ENCODE results near the gene SMPD3. TPM values are rescaled to one million over a fixed set of nuclear protein-coding genes. Genes with fewer than 3 reads are reported as not detected.

SMPD3 gene
- total RNA-seq, 1 experiment from 2014 or later, result 0.77 TPM

DNA sequence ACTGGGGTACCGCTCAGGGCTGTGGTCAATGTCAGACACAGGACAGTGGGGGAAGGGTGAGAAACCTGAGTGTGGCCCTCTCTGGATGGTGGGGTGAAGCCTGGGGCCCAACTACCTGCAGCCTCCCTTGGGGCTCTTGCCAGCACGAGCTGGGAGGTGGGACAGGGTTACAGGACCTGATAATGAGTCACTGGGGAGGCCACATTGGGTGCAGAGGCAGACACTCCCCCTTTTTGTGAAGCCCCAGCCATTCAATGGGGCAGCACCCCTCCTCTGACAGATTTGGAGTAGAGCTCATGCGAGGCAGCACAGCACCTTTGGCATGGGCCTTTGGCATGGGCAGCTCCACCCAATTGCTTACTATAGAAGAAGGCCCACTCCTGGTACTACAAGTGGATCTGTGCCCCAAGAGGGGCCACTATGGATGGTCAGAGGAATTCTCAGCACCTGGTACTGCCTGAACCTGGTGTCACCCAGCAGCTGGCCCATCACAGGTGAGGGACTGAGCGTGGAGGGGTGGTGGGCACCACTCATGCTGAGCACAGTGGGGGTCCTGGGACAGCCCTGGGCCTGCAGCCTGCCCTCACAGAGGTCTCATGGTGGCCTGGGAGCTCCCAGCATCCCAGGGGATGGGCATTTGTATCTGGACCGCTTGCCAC lies 45.2 kb upstream of the SMPD3 start:
- CTCF ChIA-PET, result no interaction called here
- no peak overlapping the region for H3K4me3 ChIP-seq (ENCODE audit: low read depth in 2 of 2, low read length in 2 of 2)
- no peak for DNase-seq (ENCODE audit: low read depth, low spot score)
- ATAC-seq, result no peak
- H3K36me3 ChIP-seq (ENCODE audit: control insufficient read depth, insufficient read depth, low read length), result no peaks in the 10 kb centered on the region
- H3K9me3 ChIP-seq (ENCODE audit: control insufficient read depth, insufficient read depth, low read depth, low read length), result no peaks in the 10 kb centered on the region
- POLR2A ChIA-PET, result no interaction called here
- intact Hi-C loops (cut with micrococcal nuclease; ENCODE audit: unreplicated experiment) (no loop called here), in situ Hi-C loops (cut with HindIII; ENCODE audit: low pct_unique_long_range_greater_than_20kb, low sequenced_read_pairs) (no loop called here)
- H3K27me3 ChIP-seq (ENCODE audit: control insufficient read depth, insufficient read depth, low read length), result no peaks in the 10 kb centered on the region
- peaks cover 3% of the 10 kb centered on the region; the same call in 1 of the 2 replicates for H3K4me1 ChIP-seq (ENCODE audit: control insufficient read depth, insufficient read depth, low read length)
- no peak for TF ChIP-seq TCF7L2 (IDR thresholded peaks at IDR 0.05; ENCODE audit: low read depth, low read length)
- TF ChIP-seq, protein P1, sequence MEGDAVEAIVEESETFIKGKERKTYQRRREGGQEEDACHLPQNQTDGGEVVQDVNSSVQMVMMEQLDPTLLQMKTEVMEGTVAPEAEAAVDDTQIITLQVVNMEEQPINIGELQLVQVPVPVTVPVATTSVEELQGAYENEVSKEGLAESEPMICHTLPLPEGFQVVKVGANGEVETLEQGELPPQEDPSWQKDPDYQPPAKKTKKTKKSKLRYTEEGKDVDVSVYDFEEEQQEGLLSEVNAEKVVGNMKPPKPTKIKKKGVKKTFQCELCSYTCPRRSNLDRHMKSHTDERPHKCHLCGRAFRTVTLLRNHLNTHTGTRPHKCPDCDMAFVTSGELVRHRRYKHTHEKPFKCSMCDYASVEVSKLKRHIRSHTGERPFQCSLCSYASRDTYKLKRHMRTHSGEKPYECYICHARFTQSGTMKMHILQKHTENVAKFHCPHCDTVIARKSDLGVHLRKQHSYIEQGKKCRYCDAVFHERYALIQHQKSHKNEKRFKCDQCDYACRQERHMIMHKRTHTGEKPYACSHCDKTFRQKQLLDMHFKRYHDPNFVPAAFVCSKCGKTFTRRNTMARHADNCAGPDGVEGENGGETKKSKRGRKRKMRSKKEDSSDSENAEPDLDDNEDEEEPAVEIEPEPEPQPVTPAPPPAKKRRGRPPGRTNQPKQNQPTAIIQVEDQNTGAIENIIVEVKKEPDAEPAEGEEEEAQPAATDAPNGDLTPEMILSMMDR (IDR thresholded peaks at IDR 0.05), result no peak
- no peak for TF ChIP-seq POLR2AphosphoS5 (IDR thresholded peaks at IDR 0.05; ENCODE audit: low read depth, low read length)
- TF ChIP-seq, protein P2, sequence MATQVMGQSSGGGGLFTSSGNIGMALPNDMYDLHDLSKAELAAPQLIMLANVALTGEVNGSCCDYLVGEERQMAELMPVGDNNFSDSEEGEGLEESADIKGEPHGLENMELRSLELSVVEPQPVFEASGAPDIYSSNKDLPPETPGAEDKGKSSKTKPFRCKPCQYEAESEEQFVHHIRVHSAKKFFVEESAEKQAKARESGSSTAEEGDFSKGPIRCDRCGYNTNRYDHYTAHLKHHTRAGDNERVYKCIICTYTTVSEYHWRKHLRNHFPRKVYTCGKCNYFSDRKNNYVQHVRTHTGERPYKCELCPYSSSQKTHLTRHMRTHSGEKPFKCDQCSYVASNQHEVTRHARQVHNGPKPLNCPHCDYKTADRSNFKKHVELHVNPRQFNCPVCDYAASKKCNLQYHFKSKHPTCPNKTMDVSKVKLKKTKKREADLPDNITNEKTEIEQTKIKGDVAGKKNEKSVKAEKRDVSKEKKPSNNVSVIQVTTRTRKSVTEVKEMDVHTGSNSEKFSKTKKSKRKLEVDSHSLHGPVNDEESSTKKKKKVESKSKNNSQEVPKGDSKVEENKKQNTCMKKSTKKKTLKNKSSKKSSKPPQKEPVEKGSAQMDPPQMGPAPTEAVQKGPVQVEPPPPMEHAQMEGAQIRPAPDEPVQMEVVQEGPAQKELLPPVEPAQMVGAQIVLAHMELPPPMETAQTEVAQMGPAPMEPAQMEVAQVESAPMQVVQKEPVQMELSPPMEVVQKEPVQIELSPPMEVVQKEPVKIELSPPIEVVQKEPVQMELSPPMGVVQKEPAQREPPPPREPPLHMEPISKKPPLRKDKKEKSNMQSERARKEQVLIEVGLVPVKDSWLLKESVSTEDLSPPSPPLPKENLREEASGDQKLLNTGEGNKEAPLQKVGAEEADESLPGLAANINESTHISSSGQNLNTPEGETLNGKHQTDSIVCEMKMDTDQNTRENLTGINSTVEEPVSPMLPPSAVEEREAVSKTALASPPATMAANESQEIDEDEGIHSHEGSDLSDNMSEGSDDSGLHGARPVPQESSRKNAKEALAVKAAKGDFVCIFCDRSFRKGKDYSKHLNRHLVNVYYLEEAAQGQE (IDR thresholded peaks at IDR 0.05; ENCODE audit: insufficient read depth in 1 of 2, low read depth in 2 of 2, low read length in 1 of 2), result no peak
- TF ChIP-seq SIN3A (IDR thresholded peaks at IDR 0.05; ENCODE audit: borderline replicate concordance, insufficient read depth, low read depth, low read length), result no peak
- BruUV-seq (replicated peaks), result no TSS peak
- H3K27ac ChIP-seq (ENCODE audit: low read length), result no peak overlapping the region

DNA sequence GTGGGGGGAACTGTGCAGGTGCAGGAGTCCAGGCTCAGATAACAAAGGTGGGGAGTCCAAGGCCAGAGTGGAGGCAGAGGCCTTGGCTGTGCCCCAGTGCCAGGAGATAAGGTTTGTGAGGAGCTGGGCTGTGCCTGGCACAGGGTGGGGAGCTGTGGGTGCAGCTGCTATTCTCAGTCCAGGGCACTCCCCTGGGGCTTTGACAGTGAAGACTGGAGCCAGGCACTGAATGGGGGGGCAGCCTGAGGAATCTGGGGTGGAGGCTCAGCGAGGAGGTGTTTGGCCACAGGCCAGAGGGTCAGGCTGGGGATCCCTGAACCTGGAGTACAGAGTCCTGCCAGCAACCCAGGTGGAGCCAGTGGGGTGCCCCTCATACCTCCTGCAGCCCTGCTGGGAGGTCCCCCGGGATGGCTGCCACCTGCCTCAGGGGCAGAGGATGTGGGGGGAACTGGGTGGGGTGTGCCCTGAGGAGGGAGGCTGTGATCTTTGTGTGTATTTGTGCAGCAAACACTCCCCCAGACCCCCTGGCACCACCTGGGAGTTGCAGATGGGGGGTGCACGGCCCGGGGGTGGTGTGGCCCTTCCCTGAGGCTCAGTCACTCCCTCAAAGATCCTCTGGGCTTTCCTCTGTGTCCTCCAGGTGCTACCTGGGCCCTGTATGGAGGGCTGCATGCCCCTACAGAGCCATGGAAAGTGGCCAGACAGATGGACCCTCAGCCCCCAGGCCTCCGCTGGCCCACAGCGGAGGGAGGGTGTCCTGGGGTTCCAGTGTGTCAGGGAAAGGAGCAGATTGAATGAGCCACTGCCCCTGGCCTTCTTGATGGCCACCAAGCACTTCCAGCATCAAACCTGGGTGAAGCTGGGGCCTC lies 44.5 kb upstream of the SMPD3 start:
- DNase-seq (ENCODE audit: low read depth, low spot score), result no peak
- ATAC-seq, result no peak
- in situ Hi-C loops (cut with HindIII; ENCODE audit: low pct_unique_long_range_greater_than_20kb, low sequenced_read_pairs) (no loop called here), intact Hi-C loops (cut with micrococcal nuclease; ENCODE audit: unreplicated experiment) (no loop called here)
- no TSS peak for BruUV-seq (replicated peaks)
- Histone ChIP-seq H3K4me3 (ENCODE audit: low read depth in 2 of 2, low read length in 2 of 2) (no peak overlapping the region), H3K36me3 (ENCODE audit: control insufficient read depth, insufficient read depth, low read length) (no peaks in the 10 kb centered on the region), H3K4me1 (ENCODE audit: control insufficient read depth, insufficient read depth, low read length) (peaks cover 3% of the 10 kb centered on the region; the same call in 1 of the 2 replicates), H3K27me3 (ENCODE audit: control insufficient read depth, insufficient read depth, low read length) (no peaks in the 10 kb centered on the region), H3K9me3 (ENCODE audit: control insufficient read depth, insufficient read depth, low read depth, low read length) (no peaks in the 10 kb centered on the region), H3K27ac (ENCODE audit: low read length) (no peak overlapping the region)
- POLR2A ChIA-PET, result no interaction called here
- TF ChIP-seq POLR2AphosphoS5 (IDR thresholded peaks at IDR 0.05; ENCODE audit: low read depth, low read length) (no peak), SIN3A (IDR thresholded peaks at IDR 0.05; ENCODE audit: borderline replicate concordance, insufficient read depth, low read depth, low read length) (no peak)
- TF ChIP-seq, protein P1 (IDR thresholded peaks at IDR 0.05), result no peak
- TF ChIP-seq, protein P2 (IDR thresholded peaks at IDR 0.05; ENCODE audit: insufficient read depth in 1 of 2, low read depth in 2 of 2, low read length in 1 of 2), result no peak
- CTCF ChIA-PET, result no interaction called here
